Astrocyte (in vitro differentiated cells and primary cell): ENCODE data around the gene ST6GALNAC6. TPM values are rescaled to one million over a fixed set of nuclear protein-coding genes. Genes with fewer than 3 reads are reported as not detected.

Source experiments
- DNase-seq: peaks from one replicate; pipeline ENCODE4 v3.0.0-alpha.2; 2010; ENCODE audit warnings: low read depth
- FAIRE-seq: peaks from 2 replicates; lab custom pipeline; 2011; peaks lifted over from hg19 to GRCh38; lab: Jason Lieb, UNC
- H2AFZ ChIP-seq: 2 replicates; pipeline ENCODE4 v1.6.0; 2012; ENCODE audit warnings: low read depth, low read length, inconsistent platforms
- H3K27ac ChIP-seq: 2 replicates; pipeline ENCODE4 v1.5.1; 2011; ENCODE audit warnings: low read depth, low read length, inconsistent platforms
- H3K27me3 ChIP-seq: 2 replicates; pipeline ENCODE4 v1.6.0; 2011; ENCODE audit warnings: low read length, inconsistent platforms; ENCODE audit not compliant: insufficient read depth
- H3K36me3 ChIP-seq: 2 replicates; pipeline ENCODE4 v1.5.1; 2011; ENCODE audit warnings: low read length, inconsistent platforms; ENCODE audit not compliant: insufficient read depth
- H3K4me1 ChIP-seq: 2 replicates; pipeline ENCODE4 v1.5.1; 2011; ENCODE audit warnings: low read length, inconsistent platforms; ENCODE audit not compliant: insufficient read depth
- H3K4me2 ChIP-seq: 2 replicates; pipeline ENCODE4 v1.6.0; 2012; ENCODE audit warnings: low read length, inconsistent platforms
- H3K4me3 ChIP-seq: 2 replicates; pipeline ENCODE4 v1.5.1; 2011; ENCODE audit warnings: low read depth, mild to moderate bottlenecking, low read length, inconsistent platforms; ENCODE audit not compliant: insufficient read depth
- H3K79me2 ChIP-seq: 2 replicates; pipeline ENCODE4 v1.6.0; 2012; ENCODE audit warnings: mild to moderate bottlenecking, low read length, inconsistent platforms; ENCODE audit not compliant: insufficient read depth
- H3K9ac ChIP-seq: 2 replicates; pipeline ENCODE4 v1.6.0; 2012; ENCODE audit warnings: mild to moderate bottlenecking, low read length, inconsistent platforms
- H3K9me3 ChIP-seq: 2 replicates; pipeline ENCODE4 v1.5.1; 2012; ENCODE audit warnings: low read depth, mild to moderate bottlenecking, low read length, inconsistent platforms; ENCODE audit not compliant: insufficient read depth
- H4K20me1 ChIP-seq: 2 replicates; pipeline ENCODE4 v1.6.0; 2012; ENCODE audit warnings: low read length, inconsistent platforms; ENCODE audit not compliant: insufficient read depth
- H3K27ac Mint-ChIP-seq: one replicate; pipeline ENCODE4 v1.8.0; 2021; ENCODE audit warnings: mild to moderate bottlenecking, mixed read lengths; ENCODE audit not compliant: unreplicated experiment
- H3K27me3 Mint-ChIP-seq: one replicate; pipeline ENCODE4 v1.8.0; 2021; ENCODE audit warnings: low read depth, mixed read lengths; ENCODE audit not compliant: unreplicated experiment
- H3K36me3 Mint-ChIP-seq: one replicate; pipeline ENCODE4 v1.8.0; 2021; ENCODE audit warnings: low read depth, mixed read lengths; ENCODE audit not compliant: unreplicated experiment
- H3K4me1 Mint-ChIP-seq: one replicate; pipeline ENCODE4 v1.8.0; 2021; ENCODE audit warnings: low read depth, mixed read lengths; ENCODE audit not compliant: unreplicated experiment
- H3K4me3 Mint-ChIP-seq: one replicate; pipeline ENCODE4 v1.8.0; 2021; ENCODE audit warnings: mild to moderate bottlenecking, moderate library complexity, mixed read lengths; ENCODE audit not compliant: unreplicated experiment
- H3K9me3 Mint-ChIP-seq: one replicate; pipeline ENCODE4 v1.8.0; 2021; ENCODE audit warnings: mild to moderate bottlenecking, mixed read lengths; ENCODE audit not compliant: unreplicated experiment
- EZH2 ChIP-seq: IDR thresholded peaks from 2 replicates; pipeline ENCODE4 v1.6.1; 2012; ENCODE audit warnings: mild to moderate bottlenecking, low read length, inconsistent platforms; ENCODE audit not compliant: insufficient read depth
- total RNA-seq: library from RNA; stranded (reverse); gene quantifications from 2 replicates; pipeline ENCODE4 v1.2.1, GENCODE V29; 2021
- TF ChIP-seq, protein P1 (sequence below): IDR thresholded peaks from 2 replicates; pipeline ENCODE4 v1.5.1; 2011; ENCODE audit warnings: low read depth, mild to moderate bottlenecking, inconsistent platforms, low read length, moderate library complexity; ENCODE audit not compliant: insufficient read depth

ST6GALNAC6 gene
- total RNA-seq, 1 donor from 2014 or later: 30.4 TPM

DNA sequence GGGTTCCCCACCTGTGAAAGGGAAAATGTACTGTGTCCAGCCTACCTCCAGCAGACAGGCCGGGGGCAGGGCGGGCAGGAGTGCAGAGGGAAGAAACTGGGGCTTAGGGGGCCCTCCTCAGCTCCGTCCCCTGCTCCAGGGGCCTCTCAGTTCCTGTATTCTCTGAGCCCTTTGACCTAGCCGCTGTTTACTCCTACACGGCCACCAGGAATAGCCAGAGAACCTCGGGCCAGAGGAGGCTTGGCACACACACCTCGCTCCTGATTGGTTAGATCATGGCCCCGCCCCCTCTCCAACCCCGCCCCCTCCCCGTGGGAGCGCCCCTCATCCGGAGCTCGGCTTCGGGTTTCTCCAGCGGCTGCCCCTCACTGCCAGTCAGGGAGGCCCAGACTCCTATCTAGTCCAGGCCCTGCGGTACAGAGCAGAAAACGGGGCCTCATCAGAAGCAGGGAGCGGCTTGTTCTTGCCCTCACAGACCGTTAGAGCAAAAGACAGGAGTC lies 2.2 kb downstream of the ST6GALNAC6 start:
- Mint-ChIP-seq H3K36me3 (peaks cover 37% of the 10 kb centered on the region), H3K27ac (no peak overlapping the region), H3K4me1 (peaks cover 11% of the 10 kb centered on the region), H3K27me3 (no peaks in the 10 kb centered on the region), H3K4me3 (peak overlapping the region; percentile 60), H3K9me3 (no peaks in the 10 kb centered on the region)
- peaks cover 36% of the 10 kb centered on the region for H3K36me3 ChIP-seq
- peak; percentile 52 for DNase-seq
- H3K4me1 ChIP-seq: peaks cover 24% of the 10 kb centered on the region
- no peak for TF ChIP-seq EZH2
- TF ChIP-seq, protein P1, sequence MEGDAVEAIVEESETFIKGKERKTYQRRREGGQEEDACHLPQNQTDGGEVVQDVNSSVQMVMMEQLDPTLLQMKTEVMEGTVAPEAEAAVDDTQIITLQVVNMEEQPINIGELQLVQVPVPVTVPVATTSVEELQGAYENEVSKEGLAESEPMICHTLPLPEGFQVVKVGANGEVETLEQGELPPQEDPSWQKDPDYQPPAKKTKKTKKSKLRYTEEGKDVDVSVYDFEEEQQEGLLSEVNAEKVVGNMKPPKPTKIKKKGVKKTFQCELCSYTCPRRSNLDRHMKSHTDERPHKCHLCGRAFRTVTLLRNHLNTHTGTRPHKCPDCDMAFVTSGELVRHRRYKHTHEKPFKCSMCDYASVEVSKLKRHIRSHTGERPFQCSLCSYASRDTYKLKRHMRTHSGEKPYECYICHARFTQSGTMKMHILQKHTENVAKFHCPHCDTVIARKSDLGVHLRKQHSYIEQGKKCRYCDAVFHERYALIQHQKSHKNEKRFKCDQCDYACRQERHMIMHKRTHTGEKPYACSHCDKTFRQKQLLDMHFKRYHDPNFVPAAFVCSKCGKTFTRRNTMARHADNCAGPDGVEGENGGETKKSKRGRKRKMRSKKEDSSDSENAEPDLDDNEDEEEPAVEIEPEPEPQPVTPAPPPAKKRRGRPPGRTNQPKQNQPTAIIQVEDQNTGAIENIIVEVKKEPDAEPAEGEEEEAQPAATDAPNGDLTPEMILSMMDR: no peak
- H3K9me3 ChIP-seq: peaks cover 13% of the 10 kb centered on the region
- no peak for FAIRE-seq
- H4K20me1 ChIP-seq: peaks cover 38% of the 10 kb centered on the region
- no peak overlapping the region for H3K4me3 ChIP-seq
- peak overlapping the region; percentile 83 for H3K4me2 ChIP-seq
- peak overlapping the region; percentile 46 for H3K27ac ChIP-seq
- no peaks in the 10 kb centered on the region for H3K27me3 ChIP-seq
- H2AFZ ChIP-seq: no peak overlapping the region
- H3K79me2 ChIP-seq: peaks cover 31% of the 10 kb centered on the region
- peak overlapping the region; percentile 24 for H3K9ac ChIP-seq

DNA sequence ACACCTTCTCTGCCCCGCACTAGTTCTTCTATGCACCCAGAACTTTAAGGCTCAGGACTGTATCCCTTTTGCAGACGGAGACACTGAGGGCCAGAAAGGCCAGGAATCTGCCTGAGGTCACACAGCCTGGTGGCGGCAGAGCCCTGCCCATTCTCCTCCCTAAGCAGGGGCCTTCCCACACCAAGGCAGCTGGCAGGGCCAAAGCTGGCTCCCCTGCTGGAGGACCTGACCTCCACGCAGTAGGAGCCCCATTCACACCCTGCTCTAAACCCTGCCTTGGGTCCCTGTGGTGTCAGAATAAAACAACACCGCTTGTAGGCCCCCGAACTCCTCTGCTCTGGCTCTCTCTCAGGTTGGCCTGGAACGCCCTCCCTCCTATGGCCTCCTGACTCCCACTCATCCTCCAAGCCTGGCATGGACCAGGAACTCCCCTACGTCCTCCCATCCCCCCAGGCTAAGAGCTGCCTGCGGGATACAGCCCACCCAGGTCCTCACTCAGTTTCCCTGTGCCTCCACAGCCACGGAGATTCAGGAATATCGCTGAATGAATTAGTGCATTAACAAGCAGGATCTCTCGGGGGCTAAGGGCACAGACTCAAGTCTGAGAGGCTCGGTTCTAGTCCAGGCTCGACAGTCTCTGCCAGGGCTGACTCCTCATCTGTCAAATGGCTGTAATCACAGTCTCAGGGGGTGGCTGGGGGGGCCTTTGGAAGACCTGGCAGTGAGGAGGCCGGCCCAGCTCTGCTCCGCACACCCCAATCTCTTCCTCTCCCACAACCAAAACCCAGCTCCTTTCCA lies 2.8 kb downstream of the ST6GALNAC6 start:
- Histone ChIP-seq H3K9me3 (peaks cover 13% of the 10 kb centered on the region), H3K4me1 (peaks cover 24% of the 10 kb centered on the region), H3K79me2 (peaks cover 31% of the 10 kb centered on the region), H4K20me1 (peaks cover 38% of the 10 kb centered on the region), H3K9ac (no peak overlapping the region), H3K27me3 (no peaks in the 10 kb centered on the region), H2AFZ (no peak overlapping the region), H3K4me2 (peak overlapping the region; percentile 83), H3K4me3 (no peak overlapping the region), H3K36me3 (peaks cover 36% of the 10 kb centered on the region), H3K27ac (no peak overlapping the region)
- H3K4me1 Mint-ChIP-seq: peaks cover 13% of the 10 kb centered on the region
- no peaks in the 10 kb centered on the region for H3K9me3 Mint-ChIP-seq
- FAIRE-seq: no peak
- no peak for TF ChIP-seq EZH2
- TF ChIP-seq, protein P1: no peak
- DNase-seq: no peak
- no peaks in the 10 kb centered on the region for H3K27me3 Mint-ChIP-seq
- no peak overlapping the region for H3K27ac Mint-ChIP-seq
- peaks cover 37% of the 10 kb centered on the region for H3K36me3 Mint-ChIP-seq
- no peak overlapping the region for H3K4me3 Mint-ChIP-seq

DNA sequence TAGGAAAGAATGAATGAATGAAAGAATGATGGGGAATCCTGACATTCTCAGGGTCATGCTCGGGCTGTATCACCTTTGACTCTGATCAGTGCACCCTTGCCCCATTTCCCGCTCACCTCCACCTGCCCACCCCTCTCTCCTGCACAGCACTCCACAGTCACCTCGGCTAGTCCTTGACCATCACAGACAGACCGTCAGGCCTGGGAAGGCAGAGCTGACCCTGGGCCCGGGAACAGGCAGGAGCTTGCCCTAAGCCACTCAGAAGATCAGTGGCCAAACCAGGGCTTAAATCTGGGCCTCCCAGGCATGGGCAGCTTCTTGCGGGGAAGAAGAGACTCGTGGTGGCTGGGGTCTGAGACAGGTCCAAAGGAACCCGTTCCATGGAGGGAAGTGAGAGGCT lies 3.6 kb downstream of the ST6GALNAC6 start:
- peaks cover 39% of the 10 kb centered on the region for H3K36me3 Mint-ChIP-seq
- FAIRE-seq: no peak
- no peak for DNase-seq

More for the DNA sequence above, 3.6 kb downstream of the ST6GALNAC6 start:
- Histone ChIP-seq H3K27me3 (no peaks in the 10 kb centered on the region), H3K36me3 (peaks cover 40% of the 10 kb centered on the region), H4K20me1 (peaks cover 42% of the 10 kb centered on the region), H3K4me3 (no peak overlapping the region), H3K4me2 (no peak overlapping the region), H3K79me2 (peaks cover 31% of the 10 kb centered on the region), H2AFZ (no peak overlapping the region), H3K9me3 (peaks cover 13% of the 10 kb centered on the region), H3K4me1 (peaks cover 24% of the 10 kb centered on the region), H3K27ac (no peak overlapping the region), H3K9ac (no peak overlapping the region)
- TF ChIP-seq, protein P1: no peak
- TF ChIP-seq EZH2: no peak
- no peaks in the 10 kb centered on the region for H3K9me3 Mint-ChIP-seq
- H3K27me3 Mint-ChIP-seq: no peaks in the 10 kb centered on the region
- no peak overlapping the region for H3K27ac Mint-ChIP-seq
- no peak overlapping the region for H3K4me3 Mint-ChIP-seq
- peaks cover 13% of the 10 kb centered on the region for H3K4me1 Mint-ChIP-seq
